ENCODE measurements around the gene SLC6A9. TPM values are rescaled to one million over a fixed set of nuclear protein-coding genes. Genes with fewer than 3 reads are reported as not detected.

SLC6A9 gene
- total RNA-seq, 1 experiment from 2014 or later: 45.0 TPM

DNA sequence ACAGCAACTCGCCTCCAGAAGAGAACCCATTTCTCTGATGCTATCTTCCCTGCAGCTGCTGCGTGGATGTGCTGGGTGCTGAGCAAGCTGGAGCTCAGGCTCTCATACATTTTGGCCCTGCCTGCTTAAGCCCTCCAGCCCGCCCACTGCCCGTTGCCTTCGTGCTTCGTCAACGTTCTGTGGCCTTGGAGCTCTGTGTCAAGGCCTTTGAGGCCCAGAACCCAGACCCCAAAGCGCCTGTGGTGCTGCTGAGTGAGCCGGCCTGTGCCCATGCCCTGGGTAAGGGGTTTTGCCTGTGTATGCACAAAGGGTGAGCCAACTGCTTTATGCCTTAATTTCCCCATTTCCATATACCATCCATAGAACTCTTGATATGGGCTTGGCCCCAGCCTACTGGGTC, 60.4 kb downstream of the SLC6A9 start:
- no peak overlapping the region for H3K27ac Mint-ChIP-seq (ENCODE audit: unreplicated experiment)
- peak overlapping the region; percentile 92 for H3K4me3 Mint-ChIP-seq (ENCODE audit: unreplicated experiment)
- H3K4me1 ChIP-seq: peaks cover 4% of the 10 kb centered on the region
- H3K27me3 ChIP-seq (replicated peaks; ENCODE audit: control insufficient read depth, insufficient read depth, low read length): no peaks in the 10 kb centered on the region
- H3K9me3 ChIP-seq: no peaks in the 10 kb centered on the region
- H3K27me3 Mint-ChIP-seq (ENCODE audit: insufficient read depth, unreplicated experiment): no peaks in the 10 kb centered on the region
- intact Hi-C loops (cut with micrococcal nuclease; ENCODE audit: unreplicated experiment): no loop called here
- BruUV-seq (replicated peaks): no TSS peak
- POLR2A ChIA-PET: no interaction called here
- no peaks in the 10 kb centered on the region for H3K4me1 Mint-ChIP-seq (ENCODE audit: low read depth, unreplicated experiment)
- TF ChIP-seq, protein P1, sequence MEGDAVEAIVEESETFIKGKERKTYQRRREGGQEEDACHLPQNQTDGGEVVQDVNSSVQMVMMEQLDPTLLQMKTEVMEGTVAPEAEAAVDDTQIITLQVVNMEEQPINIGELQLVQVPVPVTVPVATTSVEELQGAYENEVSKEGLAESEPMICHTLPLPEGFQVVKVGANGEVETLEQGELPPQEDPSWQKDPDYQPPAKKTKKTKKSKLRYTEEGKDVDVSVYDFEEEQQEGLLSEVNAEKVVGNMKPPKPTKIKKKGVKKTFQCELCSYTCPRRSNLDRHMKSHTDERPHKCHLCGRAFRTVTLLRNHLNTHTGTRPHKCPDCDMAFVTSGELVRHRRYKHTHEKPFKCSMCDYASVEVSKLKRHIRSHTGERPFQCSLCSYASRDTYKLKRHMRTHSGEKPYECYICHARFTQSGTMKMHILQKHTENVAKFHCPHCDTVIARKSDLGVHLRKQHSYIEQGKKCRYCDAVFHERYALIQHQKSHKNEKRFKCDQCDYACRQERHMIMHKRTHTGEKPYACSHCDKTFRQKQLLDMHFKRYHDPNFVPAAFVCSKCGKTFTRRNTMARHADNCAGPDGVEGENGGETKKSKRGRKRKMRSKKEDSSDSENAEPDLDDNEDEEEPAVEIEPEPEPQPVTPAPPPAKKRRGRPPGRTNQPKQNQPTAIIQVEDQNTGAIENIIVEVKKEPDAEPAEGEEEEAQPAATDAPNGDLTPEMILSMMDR (IDR thresholded peaks at IDR 0.05; ENCODE audit: insufficient read depth in 1 of 2, low read depth in 1 of 2, low read length in 1 of 2, severe bottlenecking in 1 of 2, unreplicated experiment in 1 of 2): no peak
- CTCF ChIA-PET: interaction anchor here (1.1 to 1.2 kb wide), 2 partner anchors 36 to 77 kb away, joined by 4 to 5 read pairs; no protein-coding TSS in a partner anchor
- H3K4me3 ChIP-seq (ENCODE audit: low read depth, low read length): peak overlapping the region; percentile 61
- H3K9me3 Mint-ChIP-seq (ENCODE audit: unreplicated experiment): no peaks in the 10 kb centered on the region
- peaks cover 18% of the 10 kb centered on the region for H3K36me3 Mint-ChIP-seq (ENCODE audit: insufficient read depth, unreplicated experiment)
- peaks cover 1% of the 10 kb centered on the region; the same call in 1 of the 2 replicates for H3K36me3 ChIP-seq (ENCODE audit: control insufficient read depth, insufficient read depth, low read length)
- DNase-seq: no peak

DNA sequence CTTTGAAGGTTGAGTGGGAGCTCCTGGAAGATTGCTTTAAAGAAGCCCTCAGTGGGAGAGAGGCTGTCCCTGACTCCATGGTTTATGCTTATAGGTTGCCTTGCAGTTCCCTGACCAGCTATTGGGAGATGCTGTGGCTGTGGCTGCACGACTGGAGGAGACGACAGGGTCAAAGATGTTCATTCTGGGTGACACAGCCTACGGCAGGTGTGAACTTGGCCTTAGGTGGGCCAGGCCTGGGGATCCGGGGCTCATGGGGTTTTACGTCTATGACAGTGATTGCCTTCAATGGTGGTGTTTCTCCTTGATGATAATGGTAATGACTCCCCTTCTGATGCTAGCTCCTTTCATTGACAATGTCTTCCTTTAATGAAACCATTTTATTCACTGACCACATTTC, 60.8 kb downstream of the SLC6A9 start:
- CTCF ChIA-PET: interaction anchor here (1.1 to 1.2 kb wide), 2 partner anchors 36 to 77 kb away, joined by 4 to 5 read pairs; no protein-coding TSS in a partner anchor
- H3K4me1 ChIP-seq: peaks cover under 1% of the 10 kb centered on the region; the same call in 1 of the 2 replicates
- intact Hi-C loops (cut with micrococcal nuclease; ENCODE audit: unreplicated experiment): no loop called here

DNA sequence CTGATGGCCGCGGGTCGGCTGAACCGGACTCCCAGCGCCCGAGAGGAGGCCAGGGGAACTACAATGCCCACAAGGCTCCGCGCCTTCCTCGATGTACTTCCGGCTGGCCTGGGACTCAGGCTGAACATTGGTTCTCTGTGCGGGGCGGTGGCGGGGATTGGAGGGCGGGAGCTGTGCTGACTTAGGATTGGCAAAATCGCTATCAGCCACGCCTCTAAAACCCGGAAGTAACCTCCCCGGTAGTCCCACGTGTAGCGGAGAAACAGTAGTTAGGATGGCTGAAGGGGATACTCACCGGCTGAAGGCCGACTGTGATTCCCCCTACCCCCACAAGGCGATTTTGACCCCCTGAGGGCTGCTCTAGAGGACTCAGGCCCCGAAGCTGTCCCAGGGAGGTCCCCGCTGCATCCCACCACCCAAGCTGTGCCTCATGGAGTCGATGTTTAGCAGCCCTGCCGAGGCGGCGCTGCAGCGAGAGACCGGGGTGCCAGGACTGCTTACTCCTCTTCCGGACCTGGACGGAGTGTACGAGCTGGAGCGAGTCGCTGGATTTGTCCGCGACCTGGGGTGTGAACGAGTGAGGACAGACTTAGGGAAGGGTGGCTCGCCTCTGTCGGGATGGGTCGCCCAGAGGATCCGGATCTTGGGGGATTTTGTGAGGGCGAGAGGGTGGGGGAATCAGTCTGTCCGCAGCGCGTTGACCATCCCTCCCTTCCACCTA, 61.4 kb downstream of the SLC6A9 start, which contains the start of gene DPH2:
Gene DPH2 (plus strand): TSS at position 265 of the 721 bp plus-strand sequence. CDS start 166 bp downstream, at position 431.
- H3K36me3 ChIP-seq (ENCODE audit: control insufficient read depth, insufficient read depth, low read length): peaks cover 1% of the 10 kb centered on the region; the same call in 1 of the 2 replicates
- DNase-seq: peak; percentile 91 to 97
- ChIA-PET POLR2A (interaction anchor here (1.4 kb wide), 1 partner anchor 22 kb away, joined by 4 read pairs; no protein-coding TSS in a partner anchor), CTCF (interaction anchor here (1.0 to 1.2 kb wide), 4 partner anchors 24 to 207 kb away, joined by 3 to 5 read pairs (median 4); no protein-coding TSS in a partner anchor)
- Mint-ChIP-seq H3K36me3 (ENCODE audit: insufficient read depth, unreplicated experiment) (peaks cover 12% of the 10 kb centered on the region), H3K9me3 (ENCODE audit: unreplicated experiment) (no peaks in the 10 kb centered on the region), H3K4me1 (ENCODE audit: low read depth, unreplicated experiment) (no peaks in the 10 kb centered on the region), H3K27ac (ENCODE audit: unreplicated experiment) (peak within 1 kb of the TSS; percentile 84), H3K4me3 (ENCODE audit: unreplicated experiment) (peak within 1 kb of the TSS; percentile 92), H3K27me3 (ENCODE audit: insufficient read depth, unreplicated experiment) (no peaks in the 10 kb centered on the region)
- no peaks in the 10 kb centered on the region for H3K27me3 ChIP-seq (replicated peaks; ENCODE audit: control insufficient read depth, insufficient read depth, low read length)
- BruUV-seq (replicated peaks): TSS peak; percentile 39
- H3K4me3 ChIP-seq (ENCODE audit: low read depth, low read length): peak within 1 kb of the TSS; percentile 61
- no peaks in the 10 kb centered on the region for H3K9me3 ChIP-seq
- intact Hi-C loops (cut with micrococcal nuclease; ENCODE audit: unreplicated experiment): loop anchor here (1.0 kb wide), 1 partner anchor 24 kb away; the partner anchor contains the start of gene IPO13
- H3K4me1 ChIP-seq: no peaks in the 10 kb centered on the region
- TF ChIP-seq, protein P1 (IDR thresholded peaks at IDR 0.05; ENCODE audit: insufficient read depth in 1 of 2, low read depth in 1 of 2, low read length in 1 of 2, severe bottlenecking in 1 of 2, unreplicated experiment in 1 of 2): no peak

More for the DNA sequence above, 60.8 kb downstream of the SLC6A9 start:
- TF ChIP-seq, protein P1 (IDR thresholded peaks at IDR 0.05; ENCODE audit: insufficient read depth in 1 of 2, low read depth in 1 of 2, low read length in 1 of 2, severe bottlenecking in 1 of 2, unreplicated experiment in 1 of 2): no peak
- Mint-ChIP-seq H3K27ac (ENCODE audit: unreplicated experiment) (peak overlapping the region; percentile 84), H3K27me3 (ENCODE audit: insufficient read depth, unreplicated experiment) (no peaks in the 10 kb centered on the region), H3K4me1 (ENCODE audit: low read depth, unreplicated experiment) (no peaks in the 10 kb centered on the region), H3K36me3 (ENCODE audit: insufficient read depth, unreplicated experiment) (peaks cover 18% of the 10 kb centered on the region), H3K9me3 (ENCODE audit: unreplicated experiment) (no peaks in the 10 kb centered on the region), H3K4me3 (ENCODE audit: unreplicated experiment) (peak overlapping the region; percentile 92)
- H3K27me3 ChIP-seq (replicated peaks; ENCODE audit: control insufficient read depth, insufficient read depth, low read length): no peaks in the 10 kb centered on the region
- peak overlapping the region; percentile 61 for H3K4me3 ChIP-seq (ENCODE audit: low read depth, low read length)
- POLR2A ChIA-PET: interaction anchor here (1.4 kb wide), 1 partner anchor 23 kb away, joined by 4 read pairs; no protein-coding TSS in a partner anchor
- H3K9me3 ChIP-seq: no peaks in the 10 kb centered on the region
- DNase-seq: no peak
- no TSS peak for BruUV-seq (replicated peaks)
- peaks cover 1% of the 10 kb centered on the region; the same call in 1 of the 2 replicates for H3K36me3 ChIP-seq (ENCODE audit: control insufficient read depth, insufficient read depth, low read length)

All from Caco-2 (cell line).